Measurements from ENCODE around the gene RSRC2.
A peak's percentile ranks its signal among the peaks of the same experiment; 100 is the strongest.
"Not testable (repeated sequence)": the region's sequence is repeated elsewhere in the genome, so short reads cannot be mapped to it uniquely, and the experiment has no call there.

The RSRC2 gene

GRCh38 chr12:122526683-122527477 lies at the start of gene RSRC2, which contains the start of gene KNTC1:
Gene RSRC2 (minus strand): TSS chr12:122526936. CDS start chr12:122526853, 83 bp downstream.
Gene KNTC1 (plus strand): TSS chr12:122527249. CDS start chr12:122530064, 2,815 bp downstream.
- peak; percentile 98 for DNase-seq (ENCODE audit: low read depth in 2 of 3, low spot score in 1 of 3)

- DNase-seq (ENCODE audit: low read depth in 2 of 3, low spot score in 1 of 3): no peak
These were observed 45.1 kb upstream of the RSRC2 start for GRCh38 chr12:122571821-122572220.

DNA sequence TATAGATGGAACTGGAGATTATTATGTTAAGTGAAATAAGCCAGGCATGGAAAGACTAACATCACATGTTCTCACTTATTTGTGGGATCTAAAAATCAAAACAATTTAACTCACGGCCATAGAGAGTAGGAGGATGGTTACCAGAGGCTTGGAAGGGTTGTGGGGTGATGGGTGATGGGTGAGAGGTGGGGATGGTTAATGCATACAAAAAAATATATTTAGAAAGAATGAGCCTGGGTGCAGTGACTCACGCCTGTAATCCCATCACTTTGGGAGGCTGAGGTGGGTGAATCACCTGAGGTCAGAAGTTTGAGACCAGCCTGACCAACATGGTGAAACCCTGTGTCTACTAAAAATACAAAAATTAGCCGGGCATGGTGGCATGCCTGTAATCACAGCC lies 43.3 kb upstream of the RSRC2 start:
- DNase-seq (ENCODE audit: low read depth in 2 of 3, low spot score in 1 of 3): not testable (repeated sequence)

GRCh38 chr12:122569288-122569687 lies 42.6 kb upstream of the RSRC2 start:
- DNase-seq (ENCODE audit: low read depth in 2 of 3, low spot score in 1 of 3): no peak

GRCh38 chr12:122566816-122567215 lies 40.1 kb upstream of the RSRC2 start:
- not testable (repeated sequence) for DNase-seq (ENCODE audit: low read depth in 2 of 3, low spot score in 1 of 3)

- DNase-seq (ENCODE audit: low read depth in 2 of 3, low spot score in 1 of 3): no peak
These were observed 36.6 kb upstream of the RSRC2 start for GRCh38 chr12:122563361-122563760.

DNA sequence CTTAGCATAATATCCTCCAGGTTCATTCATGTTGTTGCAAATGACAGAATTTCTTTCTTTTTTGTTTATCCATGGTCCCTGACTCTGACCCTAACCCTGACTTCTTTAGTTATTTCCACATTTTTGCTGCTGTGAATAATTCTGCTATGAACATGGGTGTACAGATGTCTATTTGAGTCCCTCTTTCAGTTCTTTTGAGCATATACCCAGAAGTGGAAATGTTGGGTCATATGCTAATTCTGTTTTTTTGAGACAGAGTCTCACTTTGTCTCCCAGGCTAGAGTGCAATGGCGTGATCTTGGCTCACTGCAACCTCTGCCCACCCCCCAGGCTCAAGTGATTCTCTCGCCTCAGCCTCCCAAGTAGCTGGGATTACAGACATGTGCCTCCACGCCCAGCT lies 33.4 kb upstream of the RSRC2 start:
- DNase-seq (ENCODE audit: low read depth in 2 of 3, low spot score in 1 of 3): no peak

- no peak for DNase-seq (ENCODE audit: low read depth in 2 of 3, low spot score in 1 of 3)
These were observed 32.3 kb upstream of the RSRC2 start for GRCh38 chr12:122558745-122559641.

DNA sequence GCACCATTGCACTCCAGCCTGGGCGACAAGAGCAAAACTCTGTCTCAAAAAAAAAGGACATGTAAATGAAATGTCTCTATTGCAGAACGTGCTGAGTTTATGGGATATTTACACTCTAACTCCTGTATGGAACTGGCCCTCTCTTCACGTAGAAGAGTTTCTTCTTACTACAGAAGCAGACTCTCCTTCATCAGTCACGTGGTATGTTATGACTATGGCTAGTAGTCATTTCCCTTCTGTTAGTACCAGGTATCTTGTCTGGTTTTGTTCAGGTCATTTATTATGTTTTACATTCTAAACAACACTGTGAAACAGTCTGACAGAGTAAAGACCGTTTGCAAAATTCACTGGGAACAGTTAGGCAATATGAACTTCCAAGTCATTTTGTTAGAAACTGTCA lies 20.6 kb upstream of the RSRC2 start:
- DNase-seq (ENCODE audit: low read depth in 2 of 3, low spot score in 1 of 3): no peak

- DNase-seq (ENCODE audit: low read depth in 2 of 3, low spot score in 1 of 3): no peak
These were observed 19.1 kb upstream of the RSRC2 start for GRCh38 chr12:122545855-122546254.

- no peak for DNase-seq (ENCODE audit: low read depth in 2 of 3, low spot score in 1 of 3)
These were observed 17.8 kb upstream of the RSRC2 start for GRCh38 chr12:122544537-122544936.

- DNase-seq (ENCODE audit: low read depth in 2 of 3, low spot score in 1 of 3): no peak
These were observed 11.8 kb upstream of the RSRC2 start for GRCh38 chr12:122538496-122538895.

- DNase-seq (ENCODE audit: low read depth in 2 of 3, low spot score in 1 of 3): no peak
These were observed 10.3 kb upstream of the RSRC2 start for GRCh38 chr12:122537021-122537420.

DNA sequence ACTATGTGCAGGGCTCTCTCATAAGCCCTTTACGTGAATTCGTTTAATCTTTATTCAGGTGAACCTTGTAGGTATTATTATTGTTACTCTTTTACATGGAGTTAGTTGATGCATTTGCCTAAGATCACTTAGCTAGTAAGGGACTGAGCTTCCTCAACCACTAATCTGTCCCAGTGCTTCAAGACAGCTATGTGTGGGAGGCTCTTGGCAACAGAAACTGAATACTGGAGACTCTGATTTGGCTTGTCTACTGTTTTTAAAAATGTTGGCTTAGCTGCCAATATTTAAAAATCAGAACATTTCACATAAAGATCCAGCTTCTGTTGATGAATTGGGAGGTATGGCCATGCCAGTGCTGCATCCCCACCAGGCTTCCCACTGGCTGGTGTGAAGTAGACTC lies 7.1 kb upstream of the RSRC2 start:
- DNase-seq (ENCODE audit: low read depth in 2 of 3, low spot score in 1 of 3): no peak

DNA sequence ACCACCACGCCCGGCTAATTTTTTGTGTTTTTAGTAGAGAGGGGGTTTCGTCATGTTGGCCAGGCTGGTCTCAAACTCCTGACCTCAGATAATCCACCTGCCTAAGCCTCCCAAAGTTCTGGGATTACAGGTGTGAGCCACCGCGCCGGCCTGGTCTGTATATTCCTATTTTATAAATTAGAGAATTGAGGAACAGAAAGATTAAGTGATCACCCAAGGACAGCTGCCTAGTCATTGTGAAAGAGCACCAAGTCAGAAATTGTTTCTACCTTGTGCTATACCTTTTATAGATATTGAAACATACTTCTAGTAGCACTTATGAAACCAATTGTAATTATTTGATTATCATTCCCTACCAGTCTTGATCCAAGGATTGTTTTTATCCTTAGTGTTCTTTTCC lies 2.3 kb upstream of the RSRC2 start:
- DNase-seq (ENCODE audit: low read depth in 2 of 3, low spot score in 1 of 3): no peak

- no peak for DNase-seq (ENCODE audit: low read depth in 2 of 3, low spot score in 1 of 3)
These were observed 1.8 kb upstream of the RSRC2 start for GRCh38 chr12:122528582-122528981.

DNA sequence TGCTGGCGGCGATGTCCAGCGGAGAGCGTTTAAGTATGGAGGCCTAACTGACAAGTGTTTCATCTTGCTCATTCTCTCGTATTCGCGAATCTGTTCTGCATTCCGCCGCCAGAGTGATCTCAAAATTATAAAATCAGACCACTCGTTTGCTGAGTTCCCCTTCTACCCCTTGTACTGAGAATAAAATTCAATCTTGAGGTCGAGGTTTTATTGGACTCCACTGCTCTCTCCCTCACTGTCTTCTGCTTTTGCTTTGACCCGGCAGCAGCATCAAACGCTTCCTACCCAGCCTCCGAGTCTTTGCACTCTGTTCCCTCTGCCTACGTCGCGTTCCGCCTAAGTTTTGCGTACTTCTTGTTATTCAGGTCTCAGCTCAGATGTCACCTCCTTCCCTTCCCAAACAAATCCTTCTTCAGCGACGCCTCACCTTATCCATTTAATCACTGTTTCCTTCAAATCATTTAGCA lies 775 bp upstream of the RSRC2 start:
- peak in 1 of 3 donors; percentile 22 for DNase-seq (ENCODE audit: low read depth in 2 of 3, low spot score in 1 of 3)

DNA sequence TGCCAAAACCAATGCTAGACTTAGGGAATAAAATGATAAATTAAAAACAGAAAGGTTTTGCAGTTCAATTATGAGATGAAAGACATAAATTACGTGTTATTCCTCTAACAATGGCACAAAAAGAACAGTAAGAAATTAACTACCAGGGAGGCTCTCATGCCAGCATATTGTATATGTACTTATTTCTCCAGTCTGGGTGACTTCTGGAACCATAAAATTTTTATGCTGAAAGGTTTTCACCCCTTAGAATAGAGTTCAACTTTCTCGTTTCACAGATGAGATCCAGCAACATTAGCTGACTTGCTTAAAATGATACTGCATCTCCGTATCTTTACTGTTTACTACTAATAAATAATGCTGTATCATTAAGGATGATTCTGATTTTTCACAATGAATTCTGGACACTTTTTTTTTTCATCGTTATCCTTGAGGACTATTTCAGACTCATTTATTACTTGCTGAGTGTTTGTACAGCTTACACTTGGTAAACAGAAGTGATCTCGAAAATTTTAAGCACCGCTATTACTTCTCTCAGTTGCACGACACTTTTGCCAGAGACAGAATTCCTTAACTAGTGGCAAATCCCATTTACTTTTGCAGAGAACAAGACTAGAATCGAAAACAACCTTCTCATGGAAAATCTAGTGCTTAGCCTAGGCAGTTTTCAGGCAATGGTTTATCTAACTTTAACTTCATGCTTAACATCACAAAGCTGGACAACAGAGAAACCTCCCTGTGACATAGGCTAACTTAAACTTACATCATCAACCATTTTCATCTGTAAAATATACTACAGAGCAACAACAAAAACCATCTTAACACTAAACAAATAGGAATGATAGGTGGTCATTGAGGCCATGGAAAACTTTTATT lies 2.7 kb downstream of the RSRC2 start:
- no peak for DNase-seq (ENCODE audit: low read depth in 2 of 3, low spot score in 1 of 3)

DNA sequence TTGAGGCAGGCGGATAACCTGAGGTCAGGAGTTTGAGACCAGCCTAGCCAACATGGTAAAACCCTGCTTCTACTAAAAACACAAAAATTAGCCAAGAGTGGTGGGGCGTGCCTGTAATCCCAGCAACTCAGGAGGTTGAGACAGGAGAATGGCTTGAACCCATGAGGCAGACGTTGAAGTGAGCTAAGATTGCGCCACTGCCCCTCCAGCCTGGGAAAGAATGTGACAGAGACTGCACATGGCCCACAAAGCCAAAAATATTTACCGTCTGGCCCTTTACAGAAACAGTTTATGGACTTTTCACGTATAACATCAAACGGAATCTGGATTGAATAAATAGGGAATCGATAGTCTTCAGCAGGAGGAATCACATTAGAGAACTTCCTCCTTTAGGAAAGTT lies 3.5 kb downstream of the RSRC2 start:
- no peak for DNase-seq (ENCODE audit: low read depth in 2 of 3, low spot score in 1 of 3)

- DNase-seq (ENCODE audit: low read depth in 2 of 3, low spot score in 1 of 3): no peak
These were observed 6.1 kb downstream of the RSRC2 start for GRCh38 chr12:122520676-122521075.

- no peak for DNase-seq (ENCODE audit: low read depth in 2 of 3, low spot score in 1 of 3)
These were observed 7.3 kb downstream of the RSRC2 start for GRCh38 chr12:122519418-122519817.
